Muscle of back (tissue), 11 donors: ENCODE measurements around the gene RHOBTB1. TPM values are rescaled to one million over a fixed set of nuclear protein-coding genes. Genes with fewer than 3 reads are reported as not detected.
"Not testable (repeated sequence)": the region's sequence is repeated elsewhere in the genome, so short reads cannot be mapped to it uniquely, and the experiment has no call there.

Source experiments
- DNase-seq, 3 donors: peaks; one replicate each; pipeline versions ENCODE4 v3.0.0 to v3.0.0-alpha.2; 2013
- polyA plus RNA-seq, 10 donors: library from polyadenylated mRNA; unstranded; fragments of 120-200 nt; gene quantifications; one replicate each; pipeline ENCODE4 v1.2.1, GENCODE V29; 2013; ENCODE audit not compliant: insufficient read length in 10 of 10

The RHOBTB1 gene
- polyA plus RNA-seq, 10 donors, result 19.1 to 32.9 (median 24.5) TPM

DNA sequence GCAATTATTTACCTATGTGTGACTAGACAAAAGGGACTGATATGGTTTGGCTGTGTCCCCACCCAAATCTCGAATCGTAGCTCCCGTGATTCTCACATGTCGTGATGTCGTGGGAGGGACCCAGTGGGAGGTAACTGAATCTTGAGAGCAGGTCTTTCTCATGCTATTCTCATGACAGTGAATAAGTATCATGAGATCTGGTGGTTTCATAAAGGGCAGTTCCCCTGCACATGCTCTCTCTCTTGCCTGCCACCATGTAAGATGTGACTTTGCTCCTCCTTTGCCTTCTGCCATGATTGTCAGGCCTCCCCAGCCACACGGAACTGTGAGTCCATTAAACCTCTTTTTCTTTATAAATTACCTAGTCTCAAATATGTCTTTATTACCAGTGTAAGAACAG lies 37.2 kb downstream of the RHOBTB1 start:
- DNase-seq, result not testable (repeated sequence)

DNA sequence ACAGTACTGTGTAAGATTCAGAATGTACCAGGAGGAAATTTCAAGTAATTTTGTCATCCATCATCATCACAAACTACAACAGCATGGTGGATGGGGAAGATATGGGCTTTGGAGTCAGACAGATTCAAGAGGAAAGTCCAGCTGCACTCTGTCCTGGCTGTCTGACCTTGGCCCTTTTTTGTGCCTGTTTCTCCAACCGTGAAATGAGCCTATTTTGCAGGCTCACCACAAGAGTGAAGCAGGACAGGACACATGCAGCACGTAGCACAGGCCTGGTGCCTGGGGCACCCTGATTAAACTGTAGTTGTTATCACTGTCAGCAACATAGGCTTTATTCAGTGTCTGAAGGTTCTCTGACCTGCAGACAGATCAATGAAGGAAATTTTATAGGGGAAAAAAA lies 37.6 kb downstream of the RHOBTB1 start:
- DNase-seq, result no peak

DNA sequence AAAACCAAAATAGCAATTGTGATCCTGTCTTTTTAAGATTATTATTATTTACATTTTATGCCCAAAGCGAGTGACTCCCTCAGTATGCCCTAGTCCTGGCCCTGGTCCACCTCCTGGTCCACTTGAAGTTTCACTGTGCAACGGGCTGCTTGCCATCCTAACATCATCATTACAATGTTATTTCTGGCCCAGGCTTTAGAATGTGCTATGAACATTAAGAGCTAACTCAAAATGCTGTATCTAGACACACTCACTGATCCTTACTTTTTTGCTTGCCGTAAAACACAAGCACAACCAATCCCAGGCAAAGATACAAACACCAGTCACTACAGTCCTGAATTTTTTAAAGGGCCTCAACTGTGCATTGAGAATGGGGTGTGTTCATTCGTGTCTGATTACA lies 38.4 kb downstream of the RHOBTB1 start:
- DNase-seq, result no peak

DNA sequence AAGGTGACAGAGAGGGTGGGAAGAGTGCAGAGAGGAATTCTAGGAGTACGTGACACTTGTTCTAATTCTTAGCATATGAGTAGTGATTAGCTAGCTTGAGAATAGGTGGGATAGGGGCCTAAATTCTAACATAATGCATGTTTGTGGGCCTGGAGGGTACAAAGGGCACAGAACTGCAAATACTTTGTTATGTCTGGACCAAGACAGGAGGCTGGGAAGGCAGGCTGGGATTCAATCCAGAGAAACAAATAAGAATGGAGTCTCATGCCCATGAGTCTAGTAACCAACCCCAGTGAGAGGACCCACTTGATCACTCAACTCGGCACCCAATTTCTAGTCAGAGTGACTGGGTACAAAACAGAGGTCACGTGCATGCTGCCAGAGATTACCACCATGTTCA lies 40.9 kb downstream of the RHOBTB1 start:
- no peak for DNase-seq

DNA sequence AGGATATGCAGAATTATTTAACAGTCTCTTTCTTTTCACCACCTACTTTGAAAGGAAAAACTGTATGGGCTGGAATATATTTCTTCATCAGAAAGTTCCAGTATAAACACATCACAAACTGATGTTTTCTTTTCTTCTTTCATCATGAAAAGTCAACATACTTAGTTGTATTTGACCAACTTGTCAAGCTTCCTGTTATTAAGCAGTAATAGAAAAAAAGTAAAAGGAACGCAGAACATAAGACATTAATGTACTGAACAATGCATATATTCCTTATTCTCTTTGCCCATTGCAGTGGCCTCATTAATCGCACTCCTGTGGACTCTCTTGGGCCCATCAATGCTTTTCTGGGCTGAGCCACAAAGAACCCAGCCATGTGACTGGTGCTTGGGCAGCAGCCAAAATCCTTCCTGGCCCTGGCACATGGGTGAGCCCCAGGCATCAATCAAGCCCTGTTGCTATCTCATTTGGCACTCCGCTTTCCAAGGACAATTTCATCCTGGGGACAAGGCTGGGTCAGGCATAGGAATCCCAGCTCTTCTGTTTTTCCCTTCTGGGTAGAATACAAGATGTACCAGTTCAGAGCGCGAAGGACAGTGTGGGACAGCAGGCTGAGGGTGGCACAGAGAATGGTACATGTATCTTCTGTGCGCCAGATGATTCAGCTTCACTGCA lies 42.3 kb downstream of the RHOBTB1 start:
- DNase-seq, result no peak

DNA sequence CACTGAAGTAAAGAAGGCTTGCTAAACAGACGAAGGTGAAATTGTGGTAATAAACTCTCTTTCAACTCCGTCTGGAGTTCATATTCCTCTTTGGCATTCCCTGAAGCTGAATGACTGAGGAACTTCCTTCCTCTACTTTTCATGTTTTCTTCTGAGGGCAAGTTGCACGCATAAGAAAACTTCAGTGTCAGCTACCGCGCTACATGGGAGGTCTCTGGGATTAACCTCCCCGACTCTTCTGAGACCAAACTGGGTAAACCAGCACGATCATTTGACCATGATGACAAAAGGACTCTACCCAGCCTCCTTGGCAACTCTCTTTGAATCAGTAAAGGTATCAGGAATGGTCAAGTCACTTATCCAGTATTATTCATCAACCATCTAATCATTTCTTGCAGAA lies 44.7 kb downstream of the RHOBTB1 start:
- no peak for DNase-seq

DNA sequence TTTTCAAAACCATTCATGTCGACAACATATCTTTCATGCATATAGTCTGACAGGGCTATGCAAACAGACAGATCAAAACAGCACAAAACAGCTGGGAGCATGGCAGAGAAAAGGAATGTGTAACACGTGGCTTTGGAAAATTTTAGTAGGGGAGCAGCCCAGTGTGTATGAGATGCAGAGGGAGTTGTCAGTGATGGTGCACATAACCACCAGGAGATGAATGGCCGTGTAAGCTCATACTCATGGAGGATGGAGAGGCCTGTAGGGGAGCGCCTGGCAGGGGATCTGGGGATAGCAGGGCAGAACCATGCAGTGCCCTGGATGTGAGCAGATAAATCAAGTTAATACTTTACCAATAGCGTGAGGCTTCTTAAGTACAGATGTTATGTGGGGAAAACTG lies 45.7 kb downstream of the RHOBTB1 start:
- DNase-seq, result no peak

DNA sequence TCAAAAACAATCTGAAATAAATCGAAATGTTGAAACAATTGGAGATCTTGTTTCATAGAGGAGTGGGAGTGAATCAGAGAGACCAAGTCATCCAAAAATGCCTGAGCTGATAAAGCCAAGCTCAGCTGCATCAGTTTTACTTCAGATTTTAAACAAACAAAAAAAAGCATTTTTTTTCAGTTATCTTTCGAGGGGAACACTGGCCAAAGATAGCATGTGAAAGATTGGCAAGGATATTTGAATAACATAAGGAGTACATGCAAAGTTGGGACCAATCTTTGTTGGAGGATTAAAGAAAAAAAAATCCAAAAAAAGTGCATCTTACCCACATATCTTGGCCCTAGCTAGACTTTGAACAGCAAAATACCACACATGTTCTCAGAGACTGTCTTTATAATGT lies 47.2 kb downstream of the RHOBTB1 start:
- DNase-seq, result no peak

DNA sequence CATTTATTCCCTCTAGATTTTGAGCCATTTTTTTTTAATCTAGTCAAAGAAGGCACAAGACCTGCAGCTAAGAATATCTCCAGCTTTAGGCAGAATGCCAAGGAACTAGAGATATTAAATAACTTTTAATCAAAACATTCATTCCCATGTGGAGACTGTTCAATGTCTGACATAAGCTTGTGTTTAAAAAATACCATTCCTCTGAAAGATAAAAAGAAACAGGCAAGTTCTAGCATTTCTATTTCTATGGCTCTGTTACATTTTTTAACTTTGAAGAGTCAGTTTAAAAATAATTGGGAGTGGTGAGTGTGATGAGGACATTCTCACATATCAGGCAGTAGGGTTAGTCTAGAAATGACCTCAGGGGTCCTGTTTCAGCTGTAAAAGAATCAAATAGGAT lies 48.0 kb downstream of the RHOBTB1 start:
- peak in 1 of 3 donors; percentile 46 for DNase-seq

DNA sequence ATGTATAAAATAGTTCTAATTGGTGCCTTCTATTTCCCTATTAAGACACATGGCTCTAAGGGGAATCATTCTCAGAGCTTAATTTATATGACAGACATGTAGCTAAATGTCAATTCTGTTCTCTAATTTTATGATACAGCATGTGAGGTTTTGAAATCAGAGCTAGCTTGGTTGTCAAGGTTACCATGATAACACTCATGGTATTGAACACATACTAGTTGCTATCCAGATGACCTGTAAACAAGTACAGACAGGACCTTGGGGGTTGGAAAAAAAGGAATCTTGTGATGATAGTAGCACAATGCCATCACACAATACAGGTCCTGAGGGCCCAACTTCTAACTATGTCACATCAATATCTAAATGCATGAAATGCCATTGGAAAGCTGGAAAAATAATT lies 49.2 kb downstream of the RHOBTB1 start:
- no peak for DNase-seq

DNA sequence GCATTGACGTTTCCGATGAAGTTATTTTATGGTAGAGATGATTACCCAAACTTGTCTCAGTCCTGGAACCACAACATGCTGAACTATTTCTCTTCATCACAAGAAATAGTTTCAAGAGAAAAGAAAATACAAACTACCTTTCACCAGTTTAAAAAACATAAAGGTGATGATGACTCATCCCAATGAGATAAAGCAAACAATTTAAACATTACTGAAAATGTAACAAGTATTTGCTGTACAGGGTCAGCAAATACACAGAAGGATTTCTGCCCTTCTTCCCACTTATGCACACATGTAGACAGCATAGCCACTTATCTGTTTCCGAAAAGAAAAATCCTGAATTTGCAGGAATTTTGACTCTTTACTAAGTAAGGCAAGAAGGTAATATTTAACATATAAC lies 50.8 kb downstream of the RHOBTB1 start:
- no peak for DNase-seq

DNA sequence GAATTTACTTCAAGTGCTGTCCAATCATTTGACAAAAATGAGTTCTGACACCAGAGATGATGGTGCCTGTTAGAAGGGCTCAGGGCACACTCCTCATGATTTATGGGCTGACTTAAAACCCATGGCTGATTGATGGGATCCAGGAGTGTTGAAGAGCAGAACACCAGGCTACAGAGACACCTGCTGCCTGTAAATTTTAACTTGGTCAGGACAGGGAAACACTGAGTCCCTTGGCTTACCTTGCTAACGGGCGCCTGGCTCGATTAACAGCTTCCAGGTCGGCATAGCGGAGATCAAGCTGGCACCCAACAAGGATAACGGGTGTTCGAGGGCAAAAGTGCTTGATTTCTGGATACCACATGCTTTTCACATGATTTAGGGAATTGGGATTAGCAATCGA lies 51.4 kb downstream of the RHOBTB1 start:
- DNase-seq, result no peak

DNA sequence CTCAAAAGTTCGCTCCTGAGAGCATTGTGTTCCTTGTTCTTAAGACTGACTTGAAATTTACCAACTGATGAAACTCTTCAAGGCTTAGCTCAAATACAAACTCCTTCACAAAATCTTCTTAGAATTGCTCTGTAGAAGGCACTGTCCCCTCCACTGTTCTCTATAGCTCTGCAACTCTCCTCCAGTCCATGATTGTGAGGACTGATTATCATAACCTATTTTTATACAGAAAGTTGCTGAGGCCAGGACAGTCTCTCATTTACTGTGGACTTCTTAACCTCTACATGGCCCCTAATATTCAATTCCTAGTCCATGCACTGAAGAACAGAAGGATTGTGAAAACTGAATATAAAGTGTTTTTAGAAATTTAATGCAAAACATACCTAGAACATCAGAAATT lies 53.2 kb downstream of the RHOBTB1 start:
- DNase-seq, result no peak

DNA sequence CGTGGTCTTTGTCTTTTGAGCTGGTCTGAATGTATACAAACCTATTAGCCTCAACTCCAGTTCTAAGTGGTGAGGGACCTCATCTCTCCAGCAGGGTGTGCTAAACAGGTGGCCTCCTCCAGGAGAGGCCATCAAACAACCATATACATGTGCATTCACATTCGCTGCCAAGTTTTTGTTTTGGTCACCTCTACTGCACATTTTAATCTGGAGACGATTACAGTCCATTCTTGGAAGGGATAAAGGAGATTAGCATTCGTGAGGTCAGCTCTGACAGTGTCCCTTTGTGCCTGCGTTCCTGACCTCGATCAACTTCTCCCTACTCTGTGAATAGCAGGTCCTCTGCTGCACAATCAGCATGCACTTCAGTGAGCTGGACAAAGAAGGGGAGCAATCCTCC lies 60.8 kb downstream of the RHOBTB1 start:
- DNase-seq, result peak in 1 of 3 donors; percentile 23

DNA sequence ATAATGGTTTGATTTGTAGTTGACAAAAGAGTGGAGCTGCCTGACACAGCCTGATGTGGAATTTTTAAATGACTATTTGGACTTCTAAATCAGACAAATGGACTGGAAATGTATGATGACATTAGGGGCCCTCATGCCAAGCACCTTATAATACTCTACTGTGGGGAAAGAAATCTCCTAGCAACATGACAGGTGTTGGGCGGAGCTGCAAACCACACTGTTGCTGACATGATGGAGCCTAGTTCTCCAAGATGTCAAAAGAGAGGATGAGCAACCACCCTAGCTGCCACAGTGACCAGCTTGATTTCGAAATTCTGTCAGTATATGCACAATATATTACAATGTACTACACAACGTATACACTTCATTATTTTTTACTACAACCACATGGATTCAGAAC lies 65.8 kb downstream of the RHOBTB1 start:
- no peak for DNase-seq

DNA sequence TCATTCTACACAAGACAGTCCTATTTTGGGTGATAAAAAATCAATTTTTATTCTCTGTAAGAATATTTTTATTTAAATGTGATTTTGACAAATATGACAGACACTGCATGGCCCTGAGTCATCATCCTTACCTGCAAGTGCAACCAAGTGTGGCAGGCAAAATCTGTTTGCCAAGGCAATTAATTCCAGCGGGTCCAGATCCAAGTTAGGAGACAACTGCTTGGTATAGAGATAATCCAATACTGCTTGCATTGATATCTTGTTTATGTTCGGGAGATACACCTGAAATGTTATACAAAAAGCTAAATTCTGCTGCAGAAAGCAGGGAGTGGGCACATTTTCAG lies 66.2 kb downstream of the RHOBTB1 start:
- no peak for DNase-seq

DNA sequence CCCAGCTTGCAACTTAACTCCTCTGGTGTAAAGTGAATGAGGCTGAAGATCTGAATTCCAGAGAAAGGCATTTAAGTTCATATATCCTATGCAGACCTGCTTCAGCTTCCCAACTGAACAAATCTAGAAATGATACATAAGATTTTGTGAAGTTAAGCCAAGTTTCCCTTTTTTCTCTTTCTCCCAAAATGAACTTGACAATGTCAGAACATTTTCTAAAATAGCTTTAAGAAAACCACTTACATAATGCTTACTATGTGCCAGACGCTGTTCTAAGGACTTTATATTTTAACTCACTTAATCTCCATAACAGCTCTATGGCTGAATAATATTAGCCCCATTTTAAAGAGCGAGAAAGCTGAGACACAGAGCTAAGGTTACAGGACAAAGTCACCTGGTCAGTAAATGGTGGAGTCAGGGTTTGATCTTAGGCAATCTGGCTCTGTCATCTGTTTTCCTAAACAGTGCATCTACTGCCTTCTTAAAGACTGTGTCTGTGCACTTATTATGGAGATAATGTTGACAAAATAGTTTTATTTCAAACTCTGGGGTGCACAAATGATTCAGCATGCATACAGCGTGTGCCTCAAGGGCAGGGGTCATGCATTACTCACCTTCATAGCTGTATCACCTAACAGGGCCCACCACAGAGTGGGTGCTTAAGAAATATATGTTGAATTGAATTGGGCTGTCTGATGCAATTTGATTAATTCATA lies 66.8 kb downstream of the RHOBTB1 start:
- DNase-seq, result no peak

DNA sequence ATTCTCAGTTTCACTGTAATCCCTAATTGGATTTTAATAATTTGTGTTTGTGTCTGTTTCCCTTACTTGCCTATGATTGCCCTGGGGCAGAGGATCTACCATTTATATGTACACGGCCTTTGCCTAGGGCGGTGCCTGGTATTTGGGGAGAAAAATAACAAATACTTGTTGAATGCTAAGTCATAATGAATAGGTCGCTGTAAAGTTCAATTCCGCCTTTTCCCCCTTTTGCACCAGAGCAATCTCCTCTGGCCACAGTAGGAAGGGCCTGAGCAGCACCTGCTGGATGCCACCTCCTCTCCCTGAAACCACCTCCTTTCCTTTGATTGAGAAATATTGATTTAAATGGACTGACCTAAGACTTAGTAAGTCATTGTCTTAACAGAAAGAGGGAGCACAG lies 70.2 kb downstream of the RHOBTB1 start:
- DNase-seq, result no peak

DNA sequence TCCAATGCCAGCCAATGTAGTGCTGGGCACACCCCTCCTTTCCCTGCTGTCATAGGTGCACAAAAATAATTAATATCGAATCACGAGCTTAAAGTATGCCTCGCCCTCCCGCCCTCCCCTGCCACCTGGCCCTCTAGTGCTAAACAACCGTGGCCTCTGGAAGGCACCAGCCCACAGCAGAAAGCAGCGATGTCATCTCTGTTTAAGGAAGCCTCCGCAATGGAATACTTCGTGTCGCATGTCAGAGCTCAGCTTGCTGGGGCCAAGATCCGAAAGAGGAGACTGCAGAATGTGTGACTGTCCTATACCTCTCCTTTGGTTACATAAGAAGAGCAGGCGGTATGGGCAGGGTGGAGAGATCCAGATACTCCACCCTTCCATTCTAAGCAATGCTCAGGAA lies 71.5 kb downstream of the RHOBTB1 start:
- peak in 2 of 3 donors; percentile 21 to 32 for DNase-seq

DNA sequence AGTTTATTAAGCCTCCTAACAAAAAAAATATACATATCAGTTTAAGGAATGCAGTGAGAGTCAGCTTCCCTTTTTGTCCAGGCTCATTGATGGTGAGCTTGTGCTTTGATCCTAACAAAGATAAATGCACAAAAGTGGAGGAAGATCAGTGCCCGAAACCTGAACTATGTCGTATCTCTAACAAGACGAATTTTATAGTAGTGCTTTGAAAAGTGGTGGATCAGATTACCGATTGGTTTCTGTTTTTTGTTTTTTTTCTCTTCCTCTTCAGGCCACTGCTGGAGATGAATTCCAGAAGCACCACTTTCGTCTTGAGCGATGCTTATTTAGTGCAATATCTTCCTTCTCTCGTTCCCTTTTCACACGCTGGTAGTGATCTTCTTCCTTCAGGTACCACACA lies 72.8 kb downstream of the RHOBTB1 start:
- no peak for DNase-seq

DNA sequence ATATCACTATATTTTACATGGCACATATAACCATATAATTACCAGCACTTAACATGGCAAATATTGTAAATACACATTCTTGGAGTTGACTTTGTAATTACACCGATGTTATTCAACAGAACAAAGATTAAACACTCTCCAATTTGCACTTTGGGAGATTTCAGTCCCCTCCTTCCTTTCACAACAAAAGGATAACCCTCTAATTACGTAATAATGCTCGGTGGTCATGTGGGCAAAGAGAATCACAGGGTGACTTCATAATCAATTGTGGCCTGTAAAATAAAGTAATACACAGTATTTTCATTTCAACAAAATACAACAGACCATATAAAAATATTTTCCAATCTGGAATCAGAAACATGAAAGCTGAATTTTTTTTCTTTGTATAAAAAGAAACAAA lies 73.2 kb downstream of the RHOBTB1 start:
- no peak for DNase-seq

DNA sequence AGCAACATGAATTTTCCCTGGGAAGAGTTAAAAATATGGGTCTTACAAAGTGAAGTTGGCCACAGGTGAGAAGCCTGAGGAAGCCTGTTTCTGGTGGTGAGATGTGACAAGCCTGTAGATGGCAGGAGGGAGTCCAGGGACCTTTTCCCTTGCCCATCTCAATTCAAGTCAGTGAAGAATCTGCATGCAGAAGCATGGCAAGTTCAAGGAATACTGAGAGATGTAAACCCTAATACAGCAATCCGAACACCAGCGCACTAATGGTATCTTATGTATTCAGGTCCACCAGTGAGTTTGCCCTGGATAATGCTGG lies 73.6 kb downstream of the RHOBTB1 start:
- no peak for DNase-seq

DNA sequence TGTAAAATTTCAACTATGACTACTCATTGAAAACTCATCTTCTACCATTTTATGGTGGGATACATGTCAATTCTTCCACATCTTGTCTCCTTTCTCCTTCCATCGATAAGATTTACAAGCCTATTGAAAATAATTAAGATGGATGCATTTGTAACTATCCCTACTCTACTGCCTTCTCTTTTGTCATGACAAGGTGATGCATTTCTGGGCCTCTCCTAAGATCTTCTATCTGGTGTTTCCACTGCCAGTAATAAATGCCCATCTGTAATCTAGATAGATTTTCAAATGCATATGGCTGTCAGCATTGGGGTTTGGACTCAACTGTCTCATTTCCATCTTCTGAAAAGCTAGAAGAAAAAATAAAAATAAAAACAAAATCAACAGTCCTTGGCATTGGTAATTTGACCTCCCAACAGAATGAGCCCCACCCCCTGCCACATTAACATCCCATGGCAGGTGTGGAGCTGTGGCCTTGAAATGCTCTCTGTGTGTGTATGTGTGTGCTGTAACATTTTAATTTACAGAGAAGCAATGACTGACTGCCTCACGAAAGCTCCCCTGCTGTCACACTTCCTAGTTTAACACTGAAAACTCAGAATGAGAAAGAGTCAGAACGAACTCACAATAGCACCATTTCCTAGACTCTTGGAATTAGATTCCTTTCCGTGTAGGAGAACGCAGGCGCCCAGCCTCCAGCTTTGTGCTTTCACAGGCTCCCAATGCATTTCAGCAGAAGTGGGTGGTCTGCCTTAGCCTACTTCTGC lies 74.2 kb downstream of the RHOBTB1 start:
- DNase-seq, result no peak
